HG03159 (cell line): ENCODE data around the gene WHRN.

ENCODE experiments used
- ATAC-seq: cut with Tn5 transposase; IDR thresholded peaks from one replicate; pipeline ENCODE4 v1.9.1; 2021; ENCODE audit warnings: mild to moderate bottlenecking, moderate library complexity; ENCODE audit not compliant: unreplicated experiment

Gene WHRN

DNA sequence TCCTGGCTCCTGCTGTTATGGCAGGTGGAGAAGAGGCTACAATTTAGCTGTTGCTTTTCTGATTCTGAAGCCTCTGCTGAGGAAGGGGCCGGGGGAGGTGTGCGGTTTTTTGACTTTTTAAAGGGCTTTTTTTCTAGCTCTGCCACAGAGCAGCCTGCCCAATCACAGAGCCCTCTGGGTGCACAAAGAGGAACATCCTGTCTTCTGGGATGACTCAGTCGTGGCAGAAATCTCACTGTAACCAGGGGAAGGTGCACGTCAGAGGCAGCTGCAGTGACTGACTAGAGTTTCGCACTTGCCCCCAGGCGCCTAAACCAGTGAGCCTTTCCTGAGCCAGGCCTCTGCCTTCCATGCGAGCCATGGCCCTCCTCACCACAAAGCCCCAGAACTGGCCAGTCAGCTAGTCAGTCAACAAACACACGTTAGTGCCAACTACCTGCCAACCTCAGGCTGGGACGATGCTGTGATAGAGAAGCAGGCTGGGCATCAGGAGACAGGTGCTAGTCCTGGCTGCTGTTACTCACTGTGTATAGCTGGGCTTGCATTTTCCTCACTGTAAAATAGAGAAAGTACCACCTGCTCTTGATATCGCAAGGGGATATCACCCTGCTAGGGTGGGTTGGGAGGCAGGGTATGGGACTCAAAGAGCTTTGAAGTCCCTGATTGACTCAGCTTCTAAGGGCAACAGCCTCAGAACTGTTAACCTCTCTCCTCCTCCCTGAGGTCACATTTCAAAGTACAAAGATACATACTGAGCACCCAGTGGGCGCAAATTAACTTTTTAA lies 119.7 kb downstream of the WHRN start:
- ATAC-seq, result peak; percentile 89

DNA sequence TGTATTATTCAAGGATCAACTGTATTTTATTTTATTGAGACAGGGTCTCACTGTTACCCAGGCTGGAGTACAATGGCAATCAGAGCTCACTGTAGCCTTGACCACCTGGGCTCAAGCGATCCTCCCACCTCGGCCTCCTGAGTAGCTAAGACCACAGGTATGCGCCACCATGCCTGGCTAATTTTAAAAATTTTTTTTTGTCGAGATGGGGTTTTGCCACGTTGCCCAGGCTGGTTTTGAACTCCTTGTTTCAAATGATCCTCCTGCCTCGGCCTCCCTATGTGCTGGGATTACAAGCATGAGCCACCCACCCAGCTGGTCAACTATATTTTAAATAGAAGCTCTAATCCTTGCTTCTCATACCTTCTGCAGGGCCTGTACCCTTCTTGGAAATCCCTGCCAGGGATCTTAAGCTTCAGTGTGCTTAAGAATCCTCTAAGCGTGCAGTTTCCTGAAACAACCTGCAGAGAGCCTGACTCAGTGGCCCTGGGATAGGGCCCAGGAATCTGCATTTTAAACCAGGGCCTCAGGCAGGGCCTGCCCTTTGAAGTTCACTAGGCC lies 120.4 kb downstream of the WHRN start:
- ATAC-seq, result no peak

DNA sequence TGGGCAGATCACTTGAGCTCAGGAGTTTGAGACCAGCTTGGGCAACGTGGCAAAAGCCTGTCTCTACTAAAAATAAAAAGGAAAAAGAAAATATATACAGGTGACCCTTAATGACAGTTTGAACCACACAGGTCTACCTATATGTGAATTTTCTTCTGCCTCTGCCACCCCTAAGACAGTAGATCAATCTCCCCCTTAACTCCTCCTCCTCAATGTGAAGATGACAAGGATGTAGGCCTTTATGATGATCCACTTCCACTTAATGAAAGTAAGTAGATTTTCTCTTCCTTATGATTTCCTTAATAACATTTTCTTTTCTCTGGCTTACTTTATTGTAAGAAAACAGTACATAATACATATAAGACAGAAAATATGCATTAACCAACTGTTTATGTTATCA lies 120.9 kb downstream of the WHRN start:
- ATAC-seq, result no peak

GRCh38 chr9:114383521-114384231 lies 121.6 kb downstream of the WHRN start:
- ATAC-seq, result no peak

DNA sequence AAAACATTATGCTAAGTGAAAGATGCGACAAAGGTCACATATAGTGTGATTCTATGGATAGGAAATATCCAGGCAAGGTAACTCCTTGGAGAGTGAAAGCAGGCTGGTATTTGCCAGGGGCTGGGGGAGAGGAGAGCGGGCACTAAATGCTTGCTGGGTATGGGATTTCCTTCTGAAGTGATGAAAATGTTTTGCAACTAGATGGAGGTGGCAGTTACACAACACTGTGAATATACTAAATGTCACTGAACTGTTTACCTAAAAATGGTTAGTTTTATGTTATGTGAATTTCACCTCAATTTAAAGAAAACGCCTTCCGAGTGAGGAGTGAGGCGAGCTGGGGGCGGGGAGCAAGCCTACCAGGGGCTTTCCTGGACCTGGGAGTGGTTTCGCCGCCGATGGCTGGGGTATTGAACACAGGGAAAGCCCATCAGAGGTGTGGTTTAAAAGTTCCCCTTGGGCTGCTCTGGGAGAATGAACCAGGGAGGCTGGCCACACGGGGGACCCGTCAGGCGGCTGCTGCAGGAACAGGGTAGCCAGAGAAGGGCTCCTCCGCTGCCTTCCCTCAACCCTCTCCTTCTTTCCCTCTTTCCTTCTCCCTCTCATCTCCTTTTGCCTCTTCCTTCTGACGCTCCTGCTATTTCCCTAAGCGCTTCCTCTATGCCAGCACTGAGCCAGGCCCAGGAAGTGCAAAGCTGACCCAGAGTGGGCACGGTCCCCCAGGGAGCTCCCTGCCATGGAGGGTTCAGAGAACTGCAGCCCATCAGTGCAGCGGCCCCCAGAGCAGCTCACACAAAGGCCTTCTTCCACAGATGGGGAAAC lies 122.4 kb downstream of the WHRN start:
- ATAC-seq, result no peak

DNA sequence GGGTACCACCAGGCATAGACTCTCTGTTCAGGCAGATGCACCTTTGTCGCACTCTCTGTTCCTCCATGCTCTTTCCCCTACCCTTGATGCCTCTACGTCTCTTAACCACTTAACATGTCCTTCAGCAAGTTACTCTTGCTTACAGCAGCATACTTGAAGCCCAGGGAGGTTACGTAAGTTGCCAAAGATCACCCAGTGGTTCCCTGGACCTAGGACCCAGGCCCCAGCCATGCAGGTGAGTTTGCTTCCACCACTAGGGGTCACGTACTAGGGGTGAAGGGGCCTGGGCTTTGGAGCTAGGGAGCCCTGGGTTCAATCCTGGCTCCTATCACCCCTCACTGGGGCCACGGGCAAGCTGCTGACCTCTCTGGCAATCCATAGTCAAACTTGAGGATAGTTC lies 126.4 kb downstream of the WHRN start:
- ATAC-seq, result no peak

GRCh38 chr9:114378016-114378415 lies 127.3 kb downstream of the WHRN start:
- ATAC-seq, result no peak

DNA sequence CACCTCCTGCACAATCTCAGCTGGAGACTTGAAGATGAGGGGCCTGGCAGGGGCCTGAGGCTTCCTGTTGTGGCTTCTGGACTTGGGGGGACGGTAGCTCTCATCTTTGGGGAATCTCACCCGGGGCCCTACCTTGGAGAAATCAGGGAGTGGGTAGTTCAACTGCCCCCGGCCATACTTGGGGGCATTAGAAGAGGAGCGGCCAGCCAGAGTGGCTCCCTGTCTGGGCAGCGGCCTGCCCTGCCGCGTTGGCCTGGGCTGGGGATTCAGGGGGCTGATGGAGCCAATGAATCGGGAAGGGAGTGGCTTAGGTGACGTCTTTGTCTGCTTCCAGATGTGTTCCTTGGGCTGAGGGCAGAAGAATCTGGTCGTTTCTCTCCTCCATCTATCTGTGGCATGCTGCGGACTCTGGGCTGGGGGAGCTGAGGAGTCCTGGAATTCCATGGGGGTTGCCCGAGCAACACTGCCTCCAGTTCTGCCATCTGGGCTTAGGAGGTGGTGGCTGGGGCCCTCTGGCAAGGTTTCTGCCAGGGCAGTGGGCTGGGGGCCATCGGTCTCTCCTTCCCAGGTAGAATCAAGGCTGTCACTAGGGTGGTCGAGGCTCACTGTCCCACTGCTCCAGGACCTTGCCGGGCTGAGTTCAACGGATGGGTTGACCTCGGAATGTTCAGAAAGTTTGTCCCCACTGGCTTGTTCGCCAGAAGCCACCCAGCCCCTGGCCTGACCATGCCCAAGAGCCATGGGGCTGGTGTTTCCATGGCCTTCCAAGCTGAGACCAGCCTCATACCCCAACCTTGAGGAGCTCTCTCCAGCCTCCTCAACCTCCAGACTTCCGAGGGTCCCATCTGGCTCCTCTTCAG lies 128.5 kb downstream of the WHRN start:
- no peak for ATAC-seq

- ATAC-seq, result no peak
These were observed 129.7 kb downstream of the WHRN start for GRCh38 chr9:114375386-114376175.

GRCh38 chr9:114374936-114375335 lies 130.3 kb downstream of the WHRN start:
- no peak for ATAC-seq

- ATAC-seq, result no peak
These were observed 131.1 kb downstream of the WHRN start for GRCh38 chr9:114373960-114374730.

DNA sequence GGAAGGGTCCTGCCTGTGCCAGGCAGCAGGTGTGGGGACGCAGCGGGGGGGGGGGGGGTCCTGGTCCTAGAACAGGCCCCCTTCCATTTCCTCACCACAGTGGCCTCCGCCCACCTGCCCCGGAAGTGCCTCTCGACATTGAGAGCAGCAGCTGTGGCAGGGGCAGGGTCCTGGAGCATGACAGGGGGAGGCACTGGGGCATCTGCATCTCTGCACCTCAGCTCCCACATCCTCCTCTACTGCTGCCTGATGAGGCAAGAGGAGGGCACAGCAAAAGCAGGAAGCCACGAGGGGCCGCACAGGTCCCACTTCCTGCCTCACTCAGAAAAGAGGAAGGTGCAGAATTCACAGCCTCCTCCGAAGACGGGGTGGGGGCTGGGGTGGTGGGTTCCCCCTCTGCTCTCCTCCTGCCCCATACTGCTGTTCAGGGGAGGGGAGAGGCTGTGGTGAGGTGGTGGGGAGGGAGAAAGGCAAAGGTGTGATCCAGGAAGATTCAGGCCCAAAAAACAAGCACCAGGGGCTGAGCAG lies 132.3 kb downstream of the WHRN start:
- ATAC-seq, result peak; percentile 95

- peak; percentile 26 for ATAC-seq
These were observed 133.0 kb downstream of the WHRN start for GRCh38 chr9:114371973-114372917.

GRCh38 chr9:114371343-114371944 lies 133.8 kb downstream of the WHRN start:
- no peak for ATAC-seq

DNA sequence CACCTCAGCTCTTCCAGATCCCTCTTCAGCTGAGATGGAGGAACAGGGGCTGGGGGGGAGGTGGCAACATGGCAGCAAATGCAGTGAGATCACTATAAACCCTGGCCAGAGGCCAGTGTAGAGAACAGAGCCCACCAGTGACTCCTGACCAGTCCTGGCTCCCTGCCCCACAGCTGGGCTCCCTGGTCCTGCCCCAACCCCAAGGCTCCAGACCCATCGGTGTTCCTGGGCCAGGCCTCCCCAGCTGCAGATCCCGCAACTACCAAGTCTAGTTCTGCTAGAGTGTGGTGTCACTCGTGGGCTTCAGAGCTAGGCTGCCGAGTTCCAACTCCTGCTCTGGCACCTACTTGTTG lies 134.3 kb downstream of the WHRN start:
- no peak for ATAC-seq

DNA sequence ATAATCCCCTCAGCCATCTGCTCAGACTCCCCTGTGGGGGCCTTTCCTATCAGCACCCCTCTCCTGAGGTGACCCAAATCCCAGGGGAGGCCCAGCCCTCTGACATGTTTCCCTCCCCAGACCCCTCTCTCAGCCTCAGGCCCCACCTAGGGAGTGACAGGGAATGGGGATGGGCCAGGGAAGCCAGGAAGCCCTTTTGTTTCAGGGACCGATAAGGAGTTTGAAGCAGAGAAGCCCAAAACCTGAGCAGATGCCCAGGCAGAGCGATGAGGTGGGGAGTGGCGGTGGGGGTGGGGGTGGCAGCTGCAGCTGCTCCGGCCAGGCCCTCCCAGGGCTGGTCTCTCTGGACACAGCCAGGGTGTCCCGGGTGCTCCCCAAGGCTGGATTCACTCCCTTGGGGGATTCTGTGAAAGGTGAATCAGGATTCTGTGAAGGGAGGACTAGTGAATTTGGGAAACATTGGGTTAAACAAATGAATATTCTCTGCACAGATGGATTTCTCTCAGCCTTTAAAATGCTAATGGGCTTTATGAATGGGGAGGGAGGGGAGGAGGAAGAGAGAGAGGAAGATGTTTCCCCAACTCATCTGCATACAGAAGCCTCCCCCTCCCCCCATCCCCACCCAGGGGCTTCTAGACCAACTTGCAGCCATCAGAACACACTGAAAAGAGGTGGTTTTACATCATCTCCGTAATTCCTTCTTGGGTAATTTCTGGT lies 134.9 kb downstream of the WHRN start:
- no peak for ATAC-seq
